NOMO-1 treated with dmso at 0.1 percent for 144 hours (cell line): ENCODE results near the gene AKR7A2.

Experiments used
- DNase-seq: peaks from one replicate; lab custom pipeline; 2025; ENCODE audit not compliant: unreplicated experiment; lab: John Stamatoyannopoulos, UW

Gene AKR7A2

DNA sequence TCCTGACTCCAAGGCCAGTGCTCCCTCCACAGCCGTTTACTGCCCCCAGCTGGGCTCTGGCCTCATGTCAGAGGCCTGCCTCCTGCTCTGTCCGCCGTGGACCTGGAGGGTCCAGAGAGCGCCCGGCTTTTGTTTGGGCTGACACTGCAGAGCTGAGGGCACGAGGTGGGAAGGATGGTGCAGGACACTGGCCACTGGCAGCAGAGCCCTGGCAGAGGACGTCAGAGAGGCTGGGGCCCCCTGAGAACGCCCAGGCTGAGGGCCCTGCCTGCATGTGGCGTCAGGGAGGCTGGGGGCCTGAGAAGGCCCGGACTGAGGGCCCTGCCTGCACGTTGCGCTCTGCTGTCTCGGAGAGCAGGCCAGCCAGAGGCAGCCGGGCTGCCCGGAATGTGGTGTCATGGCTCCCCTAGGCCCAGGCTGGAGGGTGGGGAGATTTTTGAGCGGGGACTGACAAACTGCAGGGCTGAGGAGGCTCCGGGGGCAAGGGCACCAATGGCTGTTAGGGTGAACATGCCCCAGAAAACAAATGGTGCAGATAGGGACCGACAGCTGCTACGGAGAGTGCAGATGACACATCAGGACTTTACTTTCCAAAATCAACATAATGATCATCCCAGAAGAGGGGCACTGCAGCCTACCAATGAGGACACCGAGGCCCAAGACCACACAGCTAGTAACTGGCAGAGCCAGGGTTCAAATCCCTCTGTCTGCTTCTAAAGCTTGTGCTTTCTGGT lies 31.8 kb upstream of the AKR7A2 start:
- no peak for DNase-seq

DNA sequence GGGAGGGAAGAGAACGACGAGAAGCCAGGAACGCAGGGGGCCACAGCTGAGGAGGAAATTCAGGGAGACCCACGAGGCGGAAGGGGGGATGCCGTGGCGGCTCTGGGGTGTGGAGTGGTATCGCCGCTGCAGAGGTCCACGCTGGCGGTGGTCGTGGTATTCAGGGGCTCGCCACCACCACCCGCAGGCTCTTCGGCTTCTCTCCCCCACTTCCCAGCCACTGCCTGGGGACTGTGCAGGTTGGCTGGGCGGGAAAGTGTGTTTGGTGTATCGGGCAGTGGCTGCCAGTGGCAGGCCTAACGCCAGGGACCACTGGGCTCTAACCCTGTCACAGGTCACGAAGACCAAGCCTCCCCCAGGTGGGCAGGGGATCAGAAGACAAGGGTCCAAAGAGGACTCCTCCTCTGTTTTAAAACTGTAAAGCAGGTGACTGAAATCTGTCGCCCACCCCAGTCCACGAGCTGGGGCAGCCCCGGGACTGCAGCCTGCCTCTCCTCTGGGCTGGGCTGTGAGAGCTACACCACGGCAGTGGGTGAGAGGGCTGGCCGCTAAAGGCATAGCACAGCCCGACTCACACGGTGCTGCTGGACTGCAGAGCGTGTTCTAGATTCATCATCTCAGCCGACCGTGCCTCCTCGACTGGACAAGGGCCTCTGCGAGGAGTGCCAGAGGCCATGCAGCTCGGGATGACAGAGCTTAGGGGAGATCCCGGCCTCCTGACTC lies 31.1 kb upstream of the AKR7A2 start:
- DNase-seq, result no peak

DNA sequence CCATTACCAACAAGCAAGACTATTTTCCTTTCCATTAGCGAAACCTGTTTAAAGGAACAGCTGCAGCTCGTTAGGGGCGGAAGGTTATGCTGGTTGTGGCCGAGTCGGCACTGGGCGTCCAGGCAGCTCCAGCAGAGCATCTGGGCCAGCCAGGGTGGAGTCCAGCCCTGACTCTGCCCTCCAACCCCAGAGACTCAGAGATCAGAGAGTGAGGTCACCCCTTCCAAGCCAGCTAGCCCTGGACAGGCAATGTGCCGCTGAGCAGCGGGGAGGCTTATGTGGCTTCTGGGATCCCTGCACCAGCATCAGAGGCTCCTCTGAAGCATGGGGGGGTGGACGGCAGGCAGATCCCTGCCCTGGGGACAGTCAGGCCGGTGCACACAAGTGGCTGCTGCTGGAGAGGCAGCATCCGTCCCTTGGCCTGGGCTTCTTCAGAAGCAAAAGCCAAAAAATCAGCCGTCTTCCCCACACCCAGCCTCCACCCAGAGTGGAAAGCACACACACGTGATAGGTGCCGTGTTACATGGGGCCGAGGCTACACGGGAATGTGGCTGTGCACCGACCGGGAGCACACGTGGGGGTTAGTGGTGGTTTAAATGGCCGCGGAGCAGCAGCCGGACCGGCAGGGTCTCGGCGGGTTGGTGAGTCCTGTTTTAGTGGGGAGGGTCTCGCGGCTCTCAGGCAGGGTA lies 30.3 kb upstream of the AKR7A2 start:
- DNase-seq, result no peak

DNA sequence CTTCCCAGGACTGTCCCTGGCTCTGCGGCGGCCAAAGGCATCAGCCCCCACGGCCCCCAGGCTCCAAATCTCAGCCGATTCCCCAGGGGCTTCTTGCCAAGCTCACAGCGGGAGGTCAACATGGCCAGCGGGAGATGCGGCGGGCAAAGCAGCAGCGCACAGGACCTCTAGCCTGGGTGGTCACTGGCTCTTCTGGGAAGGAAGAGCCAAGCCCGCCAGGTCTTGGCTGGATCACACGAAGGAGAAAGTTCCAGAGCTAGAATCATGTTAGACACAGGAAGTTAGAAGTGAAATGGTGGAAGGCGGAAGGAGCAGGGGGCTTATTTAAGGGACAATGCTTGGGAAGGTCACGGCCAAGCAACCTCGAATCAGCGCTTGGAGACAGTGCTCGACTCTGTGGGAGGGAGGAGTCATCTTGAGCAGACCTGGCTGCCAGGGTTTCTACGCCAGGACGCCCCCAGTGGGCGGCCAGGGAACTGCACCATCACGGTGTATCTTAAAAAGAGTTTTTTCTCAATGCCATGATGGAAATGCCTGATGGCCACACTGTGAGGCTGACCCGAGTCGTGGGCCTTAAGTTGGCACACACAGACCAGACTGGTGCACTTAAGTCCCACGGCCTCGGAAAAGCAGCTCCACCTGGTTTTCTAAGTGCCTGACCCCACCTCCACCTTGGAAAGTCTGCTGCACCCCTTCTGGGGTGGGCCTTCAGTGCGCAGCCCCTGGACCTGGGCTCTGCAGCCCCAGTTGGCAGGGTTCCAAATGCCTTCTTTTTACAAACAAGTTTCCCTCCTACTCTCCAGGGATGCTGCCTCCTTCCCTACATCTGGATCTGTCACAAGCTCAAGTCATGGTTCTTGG lies 29.5 kb upstream of the AKR7A2 start:
- peak; percentile 13 for DNase-seq

DNA sequence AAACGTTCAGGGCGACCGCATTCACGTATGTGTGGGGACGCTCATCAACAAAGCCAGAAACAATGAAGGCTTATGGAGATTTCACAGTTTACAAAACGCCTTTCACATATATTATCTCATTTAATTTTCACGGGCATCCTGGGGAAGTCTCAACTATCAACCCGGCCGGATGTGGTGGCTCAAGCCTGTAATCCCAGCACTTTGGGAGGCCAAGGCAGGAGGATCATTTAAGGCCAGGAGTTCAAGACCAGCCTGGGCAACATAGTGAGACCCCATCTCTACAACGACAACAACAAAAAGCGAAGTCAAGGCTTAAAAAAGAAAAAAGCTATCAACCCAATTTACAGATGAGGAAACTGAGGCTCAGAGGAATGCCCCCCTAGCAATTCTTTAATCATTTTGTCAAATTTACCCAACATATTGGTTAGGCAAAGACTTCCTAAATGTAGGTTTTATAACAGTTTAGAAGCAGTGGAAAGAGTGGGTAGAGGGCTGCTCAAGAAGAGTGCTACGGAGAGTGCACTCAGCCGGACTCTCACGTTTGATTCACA lies 28.5 kb upstream of the AKR7A2 start:
- no peak for DNase-seq

DNA sequence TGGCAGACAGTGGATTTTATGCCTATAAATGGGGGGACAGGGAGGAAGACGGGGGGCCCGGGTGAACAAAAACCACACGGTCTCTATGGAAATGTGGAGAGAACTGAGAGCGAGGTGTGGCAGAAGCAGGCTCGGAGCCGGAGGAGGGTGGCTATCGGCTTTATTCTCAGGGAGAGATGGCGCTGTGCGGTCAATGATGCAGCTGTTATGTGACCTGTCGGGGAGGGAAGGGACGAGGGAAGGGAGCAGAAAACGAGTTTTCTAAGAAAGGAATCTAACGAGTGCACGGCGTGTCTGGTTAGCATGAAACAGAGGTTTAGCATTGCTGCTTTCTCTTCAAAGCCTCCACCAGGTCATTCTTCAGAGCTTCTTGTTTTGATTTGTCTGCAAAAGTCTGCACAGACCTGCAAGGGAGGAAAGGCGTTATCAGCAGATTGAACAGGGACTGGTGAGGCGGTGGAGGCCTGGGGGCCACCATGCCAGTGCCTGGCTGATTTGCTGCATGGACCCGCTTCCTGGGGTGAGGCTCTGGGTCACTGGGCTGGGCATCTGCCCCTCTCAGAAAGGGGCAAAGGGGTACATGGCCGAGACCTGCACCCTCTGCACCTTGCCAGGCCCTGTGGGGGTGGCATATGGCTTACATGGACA lies 27.4 kb upstream of the AKR7A2 start:
- DNase-seq, result no peak

DNA sequence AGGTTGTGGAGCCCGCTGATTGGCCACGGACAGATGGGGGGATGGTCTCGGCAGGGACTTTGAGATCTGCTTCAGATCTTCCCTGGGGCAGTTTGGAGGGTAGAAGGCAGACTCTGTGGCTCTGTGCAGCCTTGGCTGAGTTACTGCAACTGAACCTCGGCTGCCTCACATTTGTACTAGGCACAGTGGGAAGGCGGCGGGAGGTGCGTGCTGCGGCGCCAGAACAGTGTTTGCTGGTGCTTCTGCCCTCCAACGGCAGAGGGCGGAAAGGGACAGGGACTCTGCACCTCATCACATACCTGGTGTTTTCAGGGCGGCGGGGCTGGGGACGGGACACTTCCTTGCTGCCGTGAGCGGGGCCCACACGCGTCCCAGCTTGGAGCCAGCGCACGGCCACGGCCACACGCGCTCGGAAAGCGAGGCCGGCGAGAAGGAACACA lies 26.4 kb upstream of the AKR7A2 start:
- peak; percentile 93 for DNase-seq

DNA sequence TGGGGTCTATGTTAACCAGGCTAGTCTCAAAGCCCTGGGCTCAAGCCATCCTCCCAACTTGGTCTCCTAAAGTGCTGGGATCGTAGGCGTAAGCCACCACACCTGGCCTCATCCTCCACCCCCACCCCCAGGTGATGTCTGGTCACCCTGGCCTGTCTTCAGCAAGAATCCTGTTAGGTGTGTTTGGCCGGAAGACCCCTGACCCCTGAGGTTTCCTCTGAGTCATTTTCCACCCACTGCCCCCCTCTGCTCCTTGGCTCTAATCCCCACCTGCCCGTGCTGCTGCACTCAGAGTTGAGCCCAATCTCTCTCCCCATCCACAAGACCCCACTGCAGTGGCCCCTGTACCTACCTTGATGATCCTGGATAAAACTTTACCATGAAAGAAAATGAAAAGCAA lies 25.3 kb upstream of the AKR7A2 start:
- no peak for DNase-seq

DNA sequence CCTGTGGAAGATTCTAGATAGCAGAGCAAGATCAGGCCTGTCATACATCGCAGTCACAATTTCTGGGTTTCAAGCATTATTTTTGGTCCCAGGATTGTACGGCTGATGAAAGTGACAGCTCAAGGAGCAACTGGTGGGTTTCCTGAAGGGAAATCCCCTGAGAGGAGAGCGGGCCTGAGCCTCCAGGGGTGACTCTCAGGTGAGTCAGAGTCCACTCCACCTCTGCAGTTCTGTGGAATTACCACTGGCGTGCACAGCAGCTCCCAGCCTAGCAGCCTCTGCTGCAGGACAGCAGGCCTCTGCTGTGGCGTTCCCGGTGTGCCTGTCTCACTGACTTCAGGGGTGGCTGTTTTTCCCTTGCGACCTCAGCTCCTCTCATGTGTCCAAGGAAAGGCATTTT lies 24.6 kb upstream of the AKR7A2 start:
- DNase-seq, result no peak

DNA sequence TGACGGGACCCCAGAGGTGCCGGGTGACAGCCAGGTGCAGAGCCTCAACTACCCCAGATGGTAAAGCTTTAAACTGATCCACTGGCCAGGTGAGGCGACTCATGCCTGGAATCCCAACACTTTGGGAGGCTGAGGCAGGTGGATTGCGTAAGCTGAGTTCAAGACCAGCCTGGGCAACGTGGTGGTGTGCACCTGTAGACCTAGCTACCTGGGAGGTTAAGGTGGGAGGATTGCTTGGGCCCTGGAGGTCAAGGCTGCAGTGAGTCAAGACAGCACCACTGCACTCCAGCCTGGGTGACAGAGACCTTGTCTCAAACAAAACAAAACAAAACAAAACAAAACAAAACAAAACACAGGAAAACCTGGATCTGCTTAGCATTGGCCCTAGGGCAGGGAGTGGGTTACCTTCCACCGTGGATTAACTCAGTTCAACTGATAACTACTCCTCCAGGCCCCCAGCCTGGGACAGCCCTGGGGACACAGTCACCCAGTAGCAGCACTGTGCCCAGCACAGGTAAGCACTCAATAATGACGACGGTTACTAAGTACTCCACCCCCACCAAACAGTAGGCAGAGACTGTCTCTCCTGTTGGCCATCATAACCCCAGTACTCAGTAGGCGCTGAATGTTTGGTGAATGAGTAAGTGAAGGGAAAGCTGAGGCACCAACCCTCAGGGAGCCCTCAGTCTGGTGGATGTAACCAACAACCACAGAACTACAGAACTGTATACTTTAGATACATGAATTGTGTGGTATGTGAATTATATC lies 21.8 kb upstream of the AKR7A2 start:
- no peak for DNase-seq

DNA sequence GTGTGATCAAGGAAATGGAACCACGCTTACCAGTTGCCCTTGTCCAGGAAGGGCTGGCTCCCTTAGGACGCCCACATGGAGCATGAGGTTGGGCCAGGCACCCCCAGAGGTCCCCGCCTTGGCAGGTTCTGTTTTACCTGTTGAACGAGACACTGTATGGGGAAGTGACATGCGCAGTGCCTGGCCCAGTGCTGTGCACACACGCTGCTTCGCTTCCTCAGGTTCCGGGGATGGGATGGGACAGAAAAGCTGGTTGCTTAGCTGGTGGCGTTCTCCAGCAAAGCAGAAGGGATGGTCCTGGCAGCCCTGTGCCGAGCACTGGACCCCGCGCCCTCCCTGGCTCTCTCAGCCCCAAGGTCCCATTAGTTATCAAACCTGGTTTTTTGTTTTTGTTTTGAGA lies 20.9 kb upstream of the AKR7A2 start:
- no peak for DNase-seq

DNA sequence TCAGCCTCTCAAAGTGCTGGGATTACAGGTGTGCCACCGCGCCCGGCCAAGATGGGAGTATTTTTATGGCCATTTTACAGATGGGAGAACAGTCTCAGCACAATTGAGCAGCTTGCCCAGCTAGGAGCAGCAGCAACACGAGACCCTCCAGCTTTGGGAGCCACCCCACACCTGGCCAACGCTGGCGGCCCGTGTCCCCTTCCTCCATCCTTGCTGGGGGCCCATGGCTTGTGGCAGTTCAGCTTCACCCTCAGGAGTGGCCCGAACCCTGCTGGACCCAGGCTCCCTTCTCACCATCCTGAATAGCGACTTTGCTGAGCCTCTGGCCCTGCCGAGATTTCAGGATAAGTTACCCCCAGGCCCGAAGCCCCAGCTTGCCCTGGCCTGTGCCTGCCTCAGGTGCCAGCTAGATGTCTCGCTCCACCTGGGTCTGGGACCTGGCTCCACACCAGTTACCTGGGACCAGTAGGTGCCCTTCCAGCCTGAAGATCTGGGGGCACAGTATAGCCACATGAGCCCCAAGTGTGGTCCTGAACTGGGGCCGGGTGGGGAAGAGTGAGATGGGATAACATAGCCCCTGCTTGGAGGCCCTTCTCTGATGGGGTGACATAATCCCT lies 19.4 kb upstream of the AKR7A2 start:
- DNase-seq, result no peak

DNA sequence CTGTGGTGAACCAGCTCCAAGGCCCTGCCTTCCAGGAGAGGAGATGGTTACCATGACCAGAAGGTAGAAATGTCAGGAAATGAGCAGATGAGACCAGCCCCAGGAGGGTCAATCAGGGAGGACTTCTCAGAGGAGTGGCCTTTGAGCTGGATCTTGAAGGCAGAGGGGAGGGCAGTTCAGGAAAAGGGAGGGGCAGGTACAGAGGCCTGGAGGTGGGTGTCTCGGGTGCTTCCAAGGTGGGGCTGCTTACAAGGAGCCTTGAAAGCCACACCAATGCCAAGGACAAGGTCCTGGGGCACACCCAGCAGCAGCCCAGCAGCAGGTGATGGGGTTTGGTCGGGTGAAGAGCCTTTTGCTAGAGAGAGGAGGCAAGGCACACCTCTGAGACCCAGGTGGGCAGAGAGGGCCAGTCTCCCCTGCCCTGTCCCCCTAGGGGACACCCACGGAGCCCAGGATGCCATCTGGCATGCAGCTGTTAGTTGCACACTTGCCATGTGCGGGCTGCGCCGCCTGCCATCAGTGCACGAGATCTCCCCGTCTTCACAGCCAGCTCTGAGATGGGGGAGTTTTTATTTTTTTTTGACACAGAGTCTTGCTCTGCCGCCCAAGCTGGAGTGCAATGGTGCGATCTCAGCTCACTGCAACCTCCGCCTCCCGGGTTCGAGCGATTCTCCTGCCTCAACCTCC lies 18.6 kb upstream of the AKR7A2 start:
- no peak for DNase-seq

DNA sequence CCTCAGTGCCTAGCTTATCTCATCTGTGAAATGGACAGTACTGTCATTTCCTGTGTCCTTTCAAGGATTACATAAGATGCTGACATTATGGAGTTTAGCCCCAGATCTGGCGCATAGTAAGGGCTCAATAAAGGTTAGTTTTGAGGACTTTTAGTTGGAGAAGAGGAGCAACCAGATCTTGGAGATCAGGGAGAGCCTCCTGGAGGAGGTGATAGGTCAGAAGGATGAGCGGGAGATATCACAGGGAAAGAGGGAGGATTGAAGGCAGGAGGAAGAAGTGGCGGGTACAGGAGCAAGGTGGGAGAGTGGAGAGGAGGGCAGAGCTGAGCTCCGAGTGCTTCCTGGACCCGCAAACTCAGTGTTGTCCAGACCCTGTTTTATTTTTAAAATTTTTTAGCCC lies 17.7 kb upstream of the AKR7A2 start:
- DNase-seq, result no peak

DNA sequence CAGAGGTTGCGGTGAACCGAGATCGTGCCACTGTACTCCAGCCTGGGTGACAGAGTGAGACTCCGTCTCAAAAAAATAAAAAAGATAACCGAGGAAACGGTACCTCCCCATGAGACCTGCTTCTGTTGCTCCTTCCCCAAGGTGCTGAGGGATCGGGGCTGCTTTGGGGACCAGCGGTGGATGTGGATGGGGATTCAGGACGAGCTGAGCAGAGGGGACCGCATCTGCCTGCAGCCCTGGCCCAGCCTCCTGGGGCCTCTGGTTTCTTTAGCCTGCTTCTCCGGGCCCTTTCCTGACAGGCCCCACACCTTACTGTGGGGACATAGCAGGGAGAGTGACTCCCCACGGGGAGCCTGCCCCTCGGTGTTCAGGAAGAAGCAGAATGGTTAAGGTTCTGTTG lies 17.2 kb upstream of the AKR7A2 start:
- no peak for DNase-seq

DNA sequence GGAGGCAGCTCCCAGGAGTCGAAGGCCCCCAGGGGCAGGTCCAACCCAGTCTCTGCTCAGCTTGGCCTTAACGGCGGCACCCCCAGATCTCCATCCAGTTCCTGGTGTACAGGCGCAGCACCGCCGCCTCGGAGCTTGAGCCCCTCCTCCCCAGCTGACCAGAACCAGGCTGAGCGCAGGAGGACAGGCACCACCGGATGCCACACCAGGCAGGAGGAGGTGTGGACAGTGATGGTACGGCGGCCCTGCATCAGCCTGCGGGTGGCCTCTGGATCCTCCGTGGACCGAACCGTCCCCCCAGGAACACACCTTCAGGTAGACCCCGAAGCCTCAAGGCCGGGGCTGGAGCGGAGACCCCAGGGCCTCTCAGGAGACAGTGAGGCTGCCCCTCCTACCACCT lies 16.5 kb upstream of the AKR7A2 start:
- DNase-seq, result no peak

DNA sequence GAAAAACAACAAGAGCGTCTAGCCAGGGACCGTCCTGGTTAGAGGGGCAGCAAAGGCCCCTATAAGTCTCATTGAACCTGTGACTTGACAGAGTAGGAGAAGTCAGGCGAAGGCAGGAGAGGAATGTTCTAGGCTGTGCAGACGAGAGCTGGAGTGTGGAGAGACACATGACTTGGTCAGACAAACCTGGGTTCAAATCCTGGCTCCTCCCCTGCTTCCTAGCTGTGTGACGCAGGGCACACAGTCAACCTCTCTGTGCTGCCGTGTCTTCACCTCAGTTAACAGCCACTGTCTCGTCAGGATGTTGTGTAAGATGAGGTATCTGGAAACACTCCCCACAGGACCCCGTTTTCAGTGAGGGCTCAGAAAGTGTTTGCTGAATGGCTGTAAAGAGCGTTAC lies 15.8 kb upstream of the AKR7A2 start:
- DNase-seq, result no peak

DNA sequence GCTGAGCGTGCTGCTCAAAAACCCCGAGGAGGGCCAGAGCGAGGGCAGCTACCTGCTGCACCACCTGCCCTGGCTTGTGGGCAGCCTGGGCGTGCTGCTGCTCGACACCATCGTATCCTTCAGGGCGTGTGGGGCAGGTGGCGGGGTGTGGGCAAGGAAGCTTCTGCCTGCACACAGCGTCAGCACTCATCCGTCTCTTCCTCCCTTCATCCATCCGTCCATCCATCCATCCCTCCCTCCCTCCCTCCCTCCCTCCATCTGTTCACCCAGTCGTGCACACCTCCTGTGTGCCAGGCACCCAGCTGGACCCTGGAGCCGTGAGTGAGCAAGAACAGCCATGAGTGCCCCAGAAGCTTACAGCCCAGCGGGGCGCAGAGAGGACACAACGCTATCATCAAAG lies 15.4 kb upstream of the AKR7A2 start:
- no peak for DNase-seq

DNA sequence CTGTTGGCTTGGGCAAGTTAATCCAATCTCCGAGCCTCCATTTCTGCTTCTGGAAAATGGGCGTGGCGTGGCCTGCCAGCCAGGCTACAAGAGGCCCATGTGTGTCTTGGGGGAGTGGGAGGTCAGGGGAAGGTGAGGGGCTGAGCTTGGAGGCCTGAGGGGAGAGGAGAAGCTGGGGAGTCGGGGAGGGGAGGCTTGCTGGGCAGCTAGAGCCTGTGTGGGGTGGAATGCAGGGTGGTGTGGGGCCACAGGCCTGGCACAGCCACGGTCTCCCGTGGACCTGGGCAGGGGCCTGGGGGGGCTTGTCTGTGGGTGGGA lies 14.8 kb upstream of the AKR7A2 start:
- DNase-seq, result no peak
